Activated CD4-positive, alpha-beta T cell treated with anti-CD3 and anti-CD28 coated beads, Interleukin-2, amount 10 ng/mL, durations not matched to agents 7 days and 5 days (primary cell): Measurements from ENCODE around the gene PI4KB. TPM values are rescaled to one million over a fixed set of nuclear protein-coding genes. Genes with fewer than 3 reads are reported as not detected.
"Not testable (repeated sequence)": the region's sequence is repeated elsewhere in the genome, so short reads cannot be mapped to it uniquely, and the experiment has no call there.

Experiments
- CTCF ChIA-PET: fragments of 350-600 bp; sonication (Branson Sonifier 250); formaldehyde crosslinking; loops from one replicate; lab custom pipeline; 2021; ENCODE audit warnings: antibody characterized with exemption; lab: Charles Lee
- POLR2A ChIA-PET: fragments of 350-600 bp; sonication (Branson Sonifier 250); formaldehyde crosslinking; loops from one replicate; lab custom pipeline; 2021; ENCODE audit warnings: antibody characterized with exemption; lab: Charles Lee
- DNase-seq: peaks from one replicate; pipeline ENCODE4 v3.0.0-alpha.2; 2020
- H3K27ac Mint-ChIP-seq: one replicate; pipeline ENCODE4 v1.8.0; 2021; ENCODE audit warnings: mild to moderate bottlenecking, moderate library complexity, mixed read lengths
- H3K27me3 Mint-ChIP-seq: one replicate; pipeline ENCODE4 v1.8.0; 2021; ENCODE audit warnings: mixed read lengths
- H3K36me3 Mint-ChIP-seq: one replicate; pipeline ENCODE4 v1.8.0; 2021; ENCODE audit warnings: low read depth, mixed read lengths
- H3K4me1 Mint-ChIP-seq: one replicate; pipeline ENCODE4 v1.8.0; 2021; ENCODE audit warnings: mixed read lengths
- H3K4me3 Mint-ChIP-seq: one replicate; pipeline ENCODE4 v1.8.0; 2021; ENCODE audit warnings: mild to moderate bottlenecking, moderate library complexity, mixed read lengths
- H3K9me3 Mint-ChIP-seq: one replicate; pipeline ENCODE4 v1.8.0; 2021; ENCODE audit warnings: mixed read lengths
- total RNA-seq, 2 experiments: library from RNA; stranded (reverse); gene quantifications; one replicate each; pipeline ENCODE4 v1.2.3, GENCODE V29; 2021

Gene PI4KB
- total RNA-seq, 2 experiments from 2014 or later, result 62.8 to 69.5 TPM

- POLR2A ChIA-PET, result no interaction called here
- Mint-ChIP-seq H3K4me1 (no peaks in the 10 kb centered on the region), H3K4me3 (no peak overlapping the region), H3K27me3 (no peaks in the 10 kb centered on the region), H3K27ac (no peak overlapping the region), H3K36me3 (peaks cover 5% of the 10 kb centered on the region), H3K9me3 (peaks cover 8% of the 10 kb centered on the region)
- CTCF ChIA-PET, result no interaction called here
- no peak for DNase-seq
Observed at GRCh38 chr1:151362308-151363155, 35.3 kb upstream of the PI4KB start.

- ChIA-PET POLR2A (no interaction called here), CTCF (no interaction called here)
- no peak for DNase-seq
- H3K27me3 Mint-ChIP-seq, result no peaks in the 10 kb centered on the region
- peaks cover 5% of the 10 kb centered on the region for H3K36me3 Mint-ChIP-seq
- H3K4me1 Mint-ChIP-seq, result no peaks in the 10 kb centered on the region
- H3K9me3 Mint-ChIP-seq, result peaks cover 8% of the 10 kb centered on the region
- no peak overlapping the region for H3K4me3 Mint-ChIP-seq
- no peak overlapping the region for H3K27ac Mint-ChIP-seq
Observed at GRCh38 chr1:151361883-151362282, 34.7 kb upstream of the PI4KB start.

- ChIA-PET CTCF (interaction anchor here (0.8 to 2.3 kb wide), 3 partner anchors 16 to 56 kb away, joined by 3 to 7 read pairs (median 3); no protein-coding TSS in a partner anchor), POLR2A (no interaction called here)
- H3K27ac Mint-ChIP-seq, result no peak overlapping the region
Observed at GRCh38 chr1:151356696-151357095, 29.5 kb upstream of the PI4KB start.

GRCh38 chr1:151352021-151352718 is 25.0 kb upstream of the PI4KB start:
- H3K27me3 Mint-ChIP-seq, result peaks cover 1% of the 10 kb centered on the region
- no peak for DNase-seq
- no peak overlapping the region for H3K27ac Mint-ChIP-seq
- H3K9me3 Mint-ChIP-seq, result peaks cover 14% of the 10 kb centered on the region
- H3K36me3 Mint-ChIP-seq, result peaks cover 4% of the 10 kb centered on the region
- H3K4me3 Mint-ChIP-seq, result no peak overlapping the region
- ChIA-PET CTCF (interaction anchor here (0.6 to 1.9 kb wide), 3 partner anchors 11 to 783 kb away, joined by 3 to 5 read pairs (median 4); no protein-coding TSS in a partner anchor), POLR2A (no interaction called here)
- H3K4me1 Mint-ChIP-seq, result peaks cover 11% of the 10 kb centered on the region

More at GRCh38 chr1:151356696-151357095, 29.5 kb upstream of the PI4KB start:
- no peak for DNase-seq
- peaks cover 7% of the 10 kb centered on the region for H3K9me3 Mint-ChIP-seq
- H3K4me1 Mint-ChIP-seq, result no peaks in the 10 kb centered on the region
- no peak overlapping the region for H3K4me3 Mint-ChIP-seq
- peaks cover 2% of the 10 kb centered on the region for H3K36me3 Mint-ChIP-seq
- H3K27me3 Mint-ChIP-seq, result peaks cover 1% of the 10 kb centered on the region

GRCh38 chr1:151350323-151350722 is 23.1 kb upstream of the PI4KB start:
- POLR2A ChIA-PET, result interaction anchor here (0.7 kb wide), 1 partner anchor 489 kb away, joined by 3 read pairs; the partner anchor contains the start of gene C2CD4D
- peaks cover 14% of the 10 kb centered on the region for H3K9me3 Mint-ChIP-seq
- H3K4me3 Mint-ChIP-seq, H3K27me3 Mint-ChIP-seq, DNase-seq, H3K27ac Mint-ChIP-seq: not testable (repeated sequence)
- H3K4me1 Mint-ChIP-seq, result peaks cover 27% of the 10 kb centered on the region
- CTCF ChIA-PET, result interaction anchor here (0.6 to 1.6 kb wide), 9 partner anchors 9 to 599 kb away, joined by 3 to 5 read pairs (median 3); no protein-coding TSS in a partner anchor
- peaks cover 17% of the 10 kb centered on the region for H3K36me3 Mint-ChIP-seq

GRCh38 chr1:151347523-151348246 is 20.5 kb upstream of the PI4KB start:
- CTCF ChIA-PET, result interaction anchor here (0.6 to 1.0 kb wide), 6 partner anchors 9 to 158 kb away, joined by 3 to 4 read pairs (median 3); partner anchors contain the start of gene VPS72
- no peaks in the 10 kb centered on the region for H3K27me3 Mint-ChIP-seq

GRCh38 chr1:151346769-151347522 is 19.7 kb upstream of the PI4KB start, which contains the start of gene RFX5:
TSS of gene RFX5 (minus strand) at chr1:151347252. CDS start at chr1:151346320, 932 bp downstream.
- Mint-ChIP-seq H3K9me3 (peaks cover 10% of the 10 kb centered on the region), H3K4me1 (peaks cover 40% of the 10 kb centered on the region), H3K27ac (peak within 1 kb of the TSS; percentile 99), H3K4me3 (peak within 1 kb of the TSS; percentile 89), H3K27me3 (no peaks in the 10 kb centered on the region), H3K36me3 (peaks cover 39% of the 10 kb centered on the region)
- DNase-seq, result peak; percentile 97
- CTCF ChIA-PET, result interaction anchor here (0.6 to 1.0 kb wide), 2 partner anchors 8 to 42 kb away, joined by 3 read pairs; no protein-coding TSS in a partner anchor
- POLR2A ChIA-PET, result interaction anchor here (0.5 kb wide), 1 partner anchor 130 kb away, joined by 5 read pairs; no protein-coding TSS in a partner anchor

More at GRCh38 chr1:151347523-151348246, 20.5 kb upstream of the PI4KB start:
- Mint-ChIP-seq H3K4me1 (peaks cover 40% of the 10 kb centered on the region), H3K36me3 (peaks cover 36% of the 10 kb centered on the region), H3K27ac (peak overlapping the region; percentile 99), H3K9me3 (peaks cover 14% of the 10 kb centered on the region), H3K4me3 (peak overlapping the region; percentile 89)
- POLR2A ChIA-PET, result no interaction called here
- no peak for DNase-seq

GRCh38 chr1:151346082-151346768 is 19.0 kb upstream of the PI4KB start:
- H3K4me3 Mint-ChIP-seq, result peak overlapping the region; percentile 89
- H3K36me3 Mint-ChIP-seq, result peaks cover 38% of the 10 kb centered on the region
- no peak for DNase-seq
- H3K27ac Mint-ChIP-seq, result peak overlapping the region; percentile 99
- peaks cover 7% of the 10 kb centered on the region for H3K9me3 Mint-ChIP-seq
- ChIA-PET POLR2A (interaction anchor here (0.5 kb wide), 1 partner anchor 129 kb away, joined by 5 read pairs; no protein-coding TSS in a partner anchor), CTCF (interaction anchor here (0.5 to 1.0 kb wide), 2 partner anchors 7 to 794 kb away, joined by 3 read pairs; no protein-coding TSS in a partner anchor)
- H3K4me1 Mint-ChIP-seq, result peaks cover 40% of the 10 kb centered on the region
- H3K27me3 Mint-ChIP-seq, result no peaks in the 10 kb centered on the region

GRCh38 chr1:151344291-151344690 is 17.1 kb upstream of the PI4KB start:
- ChIA-PET CTCF (interaction anchor here (0.6 kb wide), 2 partner anchors 64 to 852 kb away, joined by 3 read pairs; no protein-coding TSS in a partner anchor), POLR2A (interaction anchor here (0.6 kb wide), 1 partner anchor 238 kb away, joined by 3 read pairs; no protein-coding TSS in a partner anchor)
- Mint-ChIP-seq H3K4me1 (peaks cover 49% of the 10 kb centered on the region), H3K9me3 (no peaks in the 10 kb centered on the region), H3K36me3 (peaks cover 36% of the 10 kb centered on the region), H3K27me3 (no peaks in the 10 kb centered on the region), H3K4me3 (no peak overlapping the region), H3K27ac (no peak overlapping the region)
- no peak for DNase-seq

- H3K4me1 Mint-ChIP-seq, result peaks cover 49% of the 10 kb centered on the region
- peaks cover 36% of the 10 kb centered on the region for H3K36me3 Mint-ChIP-seq
- DNase-seq, result no peak
- H3K9me3 Mint-ChIP-seq, result no peaks in the 10 kb centered on the region
- H3K27ac Mint-ChIP-seq, result no peak overlapping the region
- H3K27me3 Mint-ChIP-seq, result no peaks in the 10 kb centered on the region
- no peak overlapping the region for H3K4me3 Mint-ChIP-seq
- ChIA-PET POLR2A (no interaction called here), CTCF (interaction anchor here (0.6 to 3.6 kb wide), 3 partner anchors 40 to 62 kb away, joined by 5 to 34 read pairs (median 5); no protein-coding TSS in a partner anchor)
Observed at GRCh38 chr1:151343587-151343986, 16.4 kb upstream of the PI4KB start.
